ENCODE data around the gene ANKRD40CL.

DNA sequence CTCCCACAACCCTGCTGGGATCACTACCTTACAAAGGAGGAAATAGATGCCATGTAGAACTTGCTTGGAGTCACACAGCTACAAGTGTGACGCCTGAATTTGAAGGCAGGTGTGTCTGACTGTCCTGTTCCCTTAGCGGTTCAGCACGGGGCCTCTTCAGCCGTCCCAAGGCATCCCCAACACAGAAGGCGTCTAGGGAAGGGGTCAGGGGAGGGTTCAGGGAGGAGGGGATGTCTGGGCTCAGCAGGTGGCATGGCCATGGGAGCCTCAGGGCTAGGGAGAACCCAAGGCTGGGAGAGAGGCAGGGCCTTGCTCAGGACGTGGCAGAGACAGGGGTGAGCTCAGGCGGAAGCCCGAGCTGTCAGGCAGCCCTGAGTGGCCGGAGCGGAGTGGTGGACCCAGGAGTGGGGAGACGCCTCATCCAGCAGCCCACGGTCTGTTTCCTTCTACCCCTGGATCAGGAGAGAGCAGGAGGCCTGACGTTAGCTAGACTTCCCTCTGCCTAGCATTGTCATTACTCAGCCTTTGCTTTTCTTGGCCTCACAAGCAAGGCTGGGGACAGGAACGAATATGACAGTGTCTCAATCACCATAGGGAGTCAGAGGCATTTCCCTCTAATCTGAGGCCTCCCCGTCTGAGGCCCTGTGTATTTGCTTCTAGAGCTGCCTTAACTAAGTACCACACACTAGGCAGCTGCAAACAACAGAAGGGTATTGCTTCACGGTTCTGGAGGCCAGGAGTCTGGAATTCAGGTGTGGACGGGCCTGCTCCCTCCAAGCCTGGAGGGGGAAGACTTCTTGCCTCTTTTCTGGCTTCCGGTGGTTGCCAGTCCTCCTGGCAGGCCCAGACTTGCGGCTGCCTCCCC lies 31.3 kb upstream of the ANKRD40CL start:
- TF ChIP-seq, protein P1, sequence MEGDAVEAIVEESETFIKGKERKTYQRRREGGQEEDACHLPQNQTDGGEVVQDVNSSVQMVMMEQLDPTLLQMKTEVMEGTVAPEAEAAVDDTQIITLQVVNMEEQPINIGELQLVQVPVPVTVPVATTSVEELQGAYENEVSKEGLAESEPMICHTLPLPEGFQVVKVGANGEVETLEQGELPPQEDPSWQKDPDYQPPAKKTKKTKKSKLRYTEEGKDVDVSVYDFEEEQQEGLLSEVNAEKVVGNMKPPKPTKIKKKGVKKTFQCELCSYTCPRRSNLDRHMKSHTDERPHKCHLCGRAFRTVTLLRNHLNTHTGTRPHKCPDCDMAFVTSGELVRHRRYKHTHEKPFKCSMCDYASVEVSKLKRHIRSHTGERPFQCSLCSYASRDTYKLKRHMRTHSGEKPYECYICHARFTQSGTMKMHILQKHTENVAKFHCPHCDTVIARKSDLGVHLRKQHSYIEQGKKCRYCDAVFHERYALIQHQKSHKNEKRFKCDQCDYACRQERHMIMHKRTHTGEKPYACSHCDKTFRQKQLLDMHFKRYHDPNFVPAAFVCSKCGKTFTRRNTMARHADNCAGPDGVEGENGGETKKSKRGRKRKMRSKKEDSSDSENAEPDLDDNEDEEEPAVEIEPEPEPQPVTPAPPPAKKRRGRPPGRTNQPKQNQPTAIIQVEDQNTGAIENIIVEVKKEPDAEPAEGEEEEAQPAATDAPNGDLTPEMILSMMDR (IDR thresholded peaks at IDR 0.05 in 8 of 11, conservative IDR thresholded peaks at IDR 0.05 in 3 of 11): no peak
- no peak for TF ChIP-seq POLR2A (IDR thresholded peaks at IDR 0.05)
